K562 (cell line): Measurements from ENCODE around the gene CSNK1D.

Experiments used
- SMC3 ChIP-seq: conservative IDR thresholded peaks from 2 replicates; pipeline ENCODE4 v1.6.1; 2011; ENCODE audit warnings: low read depth, low read length, improper control_type of control experiment; ENCODE audit not compliant: insufficient read depth
- TF ChIP-seq, protein P1 (sequence below): fragments of 250-450 bp; sonication (Bioruptor Pico); IDR thresholded peaks from 2 replicates; pipeline ENCODE4 v1.9.0; 2021; ENCODE audit warnings: mild to moderate bottlenecking, inconsistent platforms
- TF ChIP-seq, protein P2 (sequence below): sonication (generic); formaldehyde crosslinking; IDR thresholded peaks from 2 replicates; pipeline ENCODE4 v1.8.1; 2023; ENCODE audit warnings: missing genetic modification reagents, mild to moderate bottlenecking, borderline replicate concordance

DNA sequence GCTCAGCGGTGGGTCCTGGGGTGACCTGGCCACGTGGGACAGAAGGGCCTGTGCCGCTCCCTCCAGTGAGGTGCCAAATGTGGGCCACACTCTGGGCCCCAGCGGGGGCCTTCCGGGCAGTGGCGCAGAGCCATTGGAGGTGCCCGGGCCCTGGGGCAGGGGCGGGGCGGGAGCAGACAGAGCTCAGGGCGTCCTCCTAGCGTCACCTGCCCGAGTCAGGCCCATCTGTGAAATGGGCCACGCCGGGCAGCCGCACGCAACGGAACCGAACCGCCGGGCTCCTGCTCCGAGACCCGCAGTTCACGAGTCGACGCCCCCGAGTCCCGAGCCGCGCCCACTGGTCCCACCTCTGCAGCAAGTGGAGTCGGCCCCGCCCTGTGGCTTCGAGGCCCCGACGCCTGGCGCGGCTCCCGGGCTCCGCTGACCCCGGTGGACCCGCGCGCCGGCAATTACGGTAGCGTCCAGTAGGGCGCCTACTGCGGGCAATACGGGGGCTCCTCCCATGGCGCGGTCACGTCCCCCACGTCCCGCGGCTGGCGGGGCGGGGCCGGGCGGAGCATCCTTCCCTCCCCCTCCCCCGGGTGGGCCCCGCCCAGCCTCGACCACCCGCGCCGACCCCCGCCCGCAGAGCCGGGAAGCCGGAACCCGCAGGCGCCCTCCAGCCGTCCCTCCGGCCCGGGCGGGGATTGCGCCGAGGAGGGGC is 42.7 kb downstream of the CSNK1D start:
- TF ChIP-seq, protein P1, sequence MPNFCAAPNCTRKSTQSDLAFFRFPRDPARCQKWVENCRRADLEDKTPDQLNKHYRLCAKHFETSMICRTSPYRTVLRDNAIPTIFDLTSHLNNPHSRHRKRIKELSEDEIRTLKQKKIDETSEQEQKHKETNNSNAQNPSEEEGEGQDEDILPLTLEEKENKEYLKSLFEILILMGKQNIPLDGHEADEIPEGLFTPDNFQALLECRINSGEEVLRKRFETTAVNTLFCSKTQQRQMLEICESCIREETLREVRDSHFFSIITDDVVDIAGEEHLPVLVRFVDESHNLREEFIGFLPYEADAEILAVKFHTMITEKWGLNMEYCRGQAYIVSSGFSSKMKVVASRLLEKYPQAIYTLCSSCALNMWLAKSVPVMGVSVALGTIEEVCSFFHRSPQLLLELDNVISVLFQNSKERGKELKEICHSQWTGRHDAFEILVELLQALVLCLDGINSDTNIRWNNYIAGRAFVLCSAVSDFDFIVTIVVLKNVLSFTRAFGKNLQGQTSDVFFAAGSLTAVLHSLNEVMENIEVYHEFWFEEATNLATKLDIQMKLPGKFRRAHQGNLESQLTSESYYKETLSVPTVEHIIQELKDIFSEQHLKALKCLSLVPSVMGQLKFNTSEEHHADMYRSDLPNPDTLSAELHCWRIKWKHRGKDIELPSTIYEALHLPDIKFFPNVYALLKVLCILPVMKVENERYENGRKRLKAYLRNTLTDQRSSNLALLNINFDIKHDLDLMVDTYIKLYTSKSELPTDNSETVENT (CRISPR knock-in tag): no peak
- TF ChIP-seq, protein P2, sequence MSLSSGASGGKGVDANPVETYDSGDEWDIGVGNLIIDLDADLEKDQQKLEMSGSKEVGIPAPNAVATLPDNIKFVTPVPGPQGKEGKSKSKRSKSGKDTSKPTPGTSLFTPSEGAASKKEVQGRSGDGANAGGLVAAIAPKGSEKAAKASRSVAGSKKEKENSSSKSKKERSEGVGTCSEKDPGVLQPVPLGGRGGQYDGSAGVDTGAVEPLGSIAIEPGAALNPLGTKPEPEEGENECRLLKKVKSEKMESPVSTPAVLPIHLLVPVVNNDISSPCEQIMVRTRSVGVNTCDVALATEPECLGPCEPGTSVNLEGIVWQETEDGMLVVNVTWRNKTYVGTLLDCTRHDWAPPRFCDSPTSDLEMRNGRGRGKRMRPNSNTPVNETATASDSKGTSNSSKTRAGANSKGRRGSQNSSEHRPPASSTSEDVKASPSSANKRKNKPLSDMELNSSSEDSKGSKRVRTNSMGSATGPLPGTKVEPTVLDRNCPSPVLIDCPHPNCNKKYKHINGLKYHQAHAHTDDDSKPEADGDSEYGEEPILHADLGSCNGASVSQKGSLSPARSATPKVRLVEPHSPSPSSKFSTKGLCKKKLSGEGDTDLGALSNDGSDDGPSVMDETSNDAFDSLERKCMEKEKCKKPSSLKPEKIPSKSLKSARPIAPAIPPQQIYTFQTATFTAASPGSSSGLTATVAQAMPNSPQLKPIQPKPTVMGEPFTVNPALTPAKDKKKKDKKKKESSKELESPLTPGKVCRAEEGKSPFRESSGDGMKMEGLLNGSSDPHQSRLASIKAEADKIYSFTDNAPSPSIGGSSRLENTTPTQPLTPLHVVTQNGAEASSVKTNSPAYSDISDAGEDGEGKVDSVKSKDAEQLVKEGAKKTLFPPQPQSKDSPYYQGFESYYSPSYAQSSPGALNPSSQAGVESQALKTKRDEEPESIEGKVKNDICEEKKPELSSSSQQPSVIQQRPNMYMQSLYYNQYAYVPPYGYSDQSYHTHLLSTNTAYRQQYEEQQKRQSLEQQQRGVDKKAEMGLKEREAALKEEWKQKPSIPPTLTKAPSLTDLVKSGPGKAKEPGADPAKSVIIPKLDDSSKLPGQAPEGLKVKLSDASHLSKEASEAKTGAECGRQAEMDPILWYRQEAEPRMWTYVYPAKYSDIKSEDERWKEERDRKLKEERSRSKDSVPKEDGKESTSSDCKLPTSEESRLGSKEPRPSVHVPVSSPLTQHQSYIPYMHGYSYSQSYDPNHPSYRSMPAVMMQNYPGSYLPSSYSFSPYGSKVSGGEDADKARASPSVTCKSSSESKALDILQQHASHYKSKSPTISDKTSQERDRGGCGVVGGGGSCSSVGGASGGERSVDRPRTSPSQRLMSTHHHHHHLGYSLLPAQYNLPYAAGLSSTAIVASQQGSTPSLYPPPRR (CRISPR knock-in tag): no peak
- no peak for TF ChIP-seq SMC3
